HepG2 (cell line): ENCODE results near the gene MTRF1. TPM values are rescaled to one million over a fixed set of nuclear protein-coding genes. Genes with fewer than 3 reads are reported as not detected.

Source experiments
- BHLHE40 ChIP-seq: IDR thresholded peaks from 2 replicates; pipeline ENCODE4 v1.6.1; 2011; ENCODE audit warnings: low read length, improper control_type of control experiment
- CBX1 ChIP-seq: IDR thresholded peaks from one replicate; pipeline ENCODE4 v1.6.1; 2016; ENCODE audit warnings: antibody characterized with exemption, low read depth
- DNMT3B ChIP-seq: conservative IDR thresholded peaks from 2 replicates; pipeline ENCODE4 v1.6.1; 2016; ENCODE audit warnings: missing biosample characterization, control low read depth
- EZH2 ChIP-seq: conservative IDR thresholded peaks from 2 replicates; pipeline ENCODE4 v1.6.1; 2012; ENCODE audit warnings: mild to moderate bottlenecking, low read depth, low read length, moderate library complexity
- HCFC1 ChIP-seq: fragments of 150-350 bp; IDR thresholded peaks from 2 replicates; pipeline ENCODE4 v1.6.1; 2014; ENCODE audit warnings: low read depth, low read length
- HINFP ChIP-seq: sonication (generic); formaldehyde crosslinking; IDR thresholded peaks from 2 replicates; pipeline ENCODE4 v1.4.0; 2020; ENCODE audit warnings: low read depth, mild to moderate bottlenecking, missing genetic modification reagents
- HNRNPK ChIP-seq: fragments of 200-400 bp; formaldehyde crosslinking; IDR thresholded peaks from 2 replicates; pipeline ENCODE4 v1.6.1; 2018; ENCODE audit warnings: low read length, low read depth, moderate library complexity, mild to moderate bottlenecking; ENCODE audit not compliant: poor library complexity, severe bottlenecking
- NCOA2 ChIP-seq: sonication (generic); formaldehyde crosslinking; IDR thresholded peaks from 2 replicates; pipeline ENCODE4 v1.8.0; 2022; ENCODE audit warnings: inconsistent platforms
- NCOR1 ChIP-seq: fragments of 200-600 bp; sonication (generic); IDR thresholded peaks from 2 replicates; pipeline ENCODE4 v1.7.0; 2017; ENCODE audit warnings: antibody characterized with exemption, low read length, borderline replicate concordance
- PHF21A ChIP-seq: sonication (generic); formaldehyde crosslinking; IDR thresholded peaks from 2 replicates; pipeline ENCODE4 v1.5.0; 2020; ENCODE audit warnings: mild to moderate bottlenecking, missing genetic modification reagents
- POLR2A ChIP-seq, 2 experiments: IDR thresholded peaks; 2 replicates each; pipeline ENCODE4 v1.6.1; 2011; ENCODE audit warnings: low read depth in 2 of 2, low read length in 2 of 2, mild to moderate bottlenecking in 1 of 2, moderate library complexity in 1 of 2; ENCODE audit not compliant: insufficient read depth in 1 of 2
- SNRNP70 ChIP-seq: fragments of 200-400 bp; formaldehyde crosslinking; IDR thresholded peaks from 2 replicates; pipeline ENCODE4 v1.6.1; 2017; ENCODE audit warnings: mild to moderate bottlenecking, low read depth, low read length, moderate library complexity
- SYNCRIP ChIP-seq: fragments of 200-400 bp; formaldehyde crosslinking; IDR thresholded peaks from 2 replicates; pipeline ENCODE4 v1.6.1; 2018; ENCODE audit warnings: mild to moderate bottlenecking, low read depth, low read length; ENCODE audit not compliant: insufficient read depth
- YEATS2 ChIP-seq: sonication (generic); formaldehyde crosslinking; IDR thresholded peaks from 2 replicates; pipeline ENCODE4 v1.4.0; 2020; ENCODE audit warnings: missing genetic modification reagents, borderline replicate concordance
- ZBTB38 ChIP-seq: sonication (generic); formaldehyde crosslinking; IDR thresholded peaks from 2 replicates; pipeline ENCODE4 v1.5.1; 2020; ENCODE audit warnings: mild to moderate bottlenecking, missing genetic modification reagents
- ZFP62 ChIP-seq: sonication (generic); formaldehyde crosslinking; IDR thresholded peaks from 2 replicates; pipeline ENCODE4 v1.4.0; 2020; ENCODE audit warnings: missing genetic modification reagents
- ZNF17 ChIP-seq: sonication (generic); formaldehyde crosslinking; IDR thresholded peaks from 2 replicates; pipeline ENCODE4 v1.5.0; 2020; ENCODE audit warnings: mild to moderate bottlenecking, missing genetic modification reagents
- ZNF337 ChIP-seq: sonication (generic); formaldehyde crosslinking; IDR thresholded peaks from 2 replicates; pipeline ENCODE4 v1.5.1; 2020; ENCODE audit warnings: missing genetic modification reagents, low read depth, mild to moderate bottlenecking, borderline replicate concordance
- ZNF354B ChIP-seq: sonication (generic); formaldehyde crosslinking; IDR thresholded peaks from 2 replicates; pipeline ENCODE4 v1.8.0; 2022; ENCODE audit warnings: mild to moderate bottlenecking, missing genetic modification reagents
- ZNF546 ChIP-seq: sonication (generic); formaldehyde crosslinking; conservative IDR thresholded peaks from 2 replicates; pipeline ENCODE4 v1.8.1; 2023; ENCODE audit warnings: mild to moderate bottlenecking, missing genetic modification reagents
- ZNF557 ChIP-seq: sonication (generic); formaldehyde crosslinking; IDR thresholded peaks from 2 replicates; pipeline ENCODE4 v1.4.0; 2020; ENCODE audit warnings: missing genetic modification reagents
- ZNF598 ChIP-seq: sonication (generic); formaldehyde crosslinking; IDR thresholded peaks from 2 replicates; pipeline ENCODE4 v1.5.1; 2020; ENCODE audit warnings: mild to moderate bottlenecking, missing genetic modification reagents, borderline replicate concordance
- ZNF652 ChIP-seq: IDR thresholded peaks from 2 replicates; pipeline ENCODE4 v1.6.1; 2016; ENCODE audit warnings: low read depth, borderline replicate concordance
- ZNF703 ChIP-seq: sonication (generic); formaldehyde crosslinking; IDR thresholded peaks from 2 replicates; pipeline ENCODE4 v1.5.1; 2020; ENCODE audit warnings: missing genetic modification reagents, mild to moderate bottlenecking, moderate library complexity, borderline replicate concordance
- ZZZ3 ChIP-seq: sonication (generic); formaldehyde crosslinking; IDR thresholded peaks from 2 replicates; pipeline ENCODE4 v1.4.0; 2020; ENCODE audit warnings: missing genetic modification reagents, mild to moderate bottlenecking, borderline replicate concordance
- polyA plus RNA-seq, 8 experiments: library from polyadenylated mRNA; depleted of rRNA in 3 of 8; stranded (reverse) in 7 of 8; unstranded in 1 of 8; fragments of >200 nt; fragmentation: Illumina TruSeq in 4 of 8; extraction: Trizol in 4 of 8; gene quantifications; 2 replicates each; pipeline versions ENCODE4 v1.2.1 to v1.2.3, GENCODE V29; 2011 to 2016; ENCODE audit warnings: low read depth in 4 of 8, missing spikeins in 1 of 8, mixed read lengths in 1 of 8; ENCODE audit not compliant: insufficient read depth in 1 of 8
- total RNA-seq, 5 experiments: library from RNA; depleted of rRNA; stranded (reverse); fragments of >200 nt; fragmentation: Illumina TruSeq; extraction: Trizol; gene quantifications; 2 replicates each; pipeline ENCODE4 v1.2.3, GENCODE V29; 2016; ENCODE audit warnings: low read depth in 1 of 5
- TF ChIP-seq, protein P1 (sequence below): sonication (generic); formaldehyde crosslinking; conservative IDR thresholded peaks from 2 replicates; pipeline ENCODE4 v1.4.0; 2020; ENCODE audit warnings: missing genetic modification reagents
- TF ChIP-seq, protein P2 (sequence below): sonication (generic); formaldehyde crosslinking; IDR thresholded peaks from 2 replicates; pipeline ENCODE4 v1.8.0; 2022; ENCODE audit warnings: mild to moderate bottlenecking, missing genetic modification reagents; ENCODE audit not compliant: insufficient replicate concordance

The MTRF1 gene
- total and polyA plus RNA-seq, 2 of the 13 experiments (the other 11 are each of a cell fraction or from before 2014, with no cell fraction given), result 21.6 to 27.2 TPM

GRCh38 chr13:41193919-41194824 lies 69.2 kb downstream of the MTRF1 start, which contains the start of gene KBTBD7 (continued):
- no peak for TF ChIP-seq ZNF703
- no peak for TF ChIP-seq NCOR1
- 0 out of 2 replicates have a peak, but pooled peaks have one; percentile 32 for TF ChIP-seq NCOA2 (CRISPR knock-in tag)
- TF ChIP-seq POLR2A (IDR thresholded peaks at IDR 0.05; ENCODE audit: insufficient read depth in 1 of 2, low read depth in 2 of 2, low read length in 2 of 2), result peak; percentile 79 to 92
- peak; percentile 96 for TF ChIP-seq ZFP62 (CRISPR knock-in tag)
- no peak for TF ChIP-seq DNMT3B (CRISPR knock-in tag)
- TF ChIP-seq, protein P1, sequence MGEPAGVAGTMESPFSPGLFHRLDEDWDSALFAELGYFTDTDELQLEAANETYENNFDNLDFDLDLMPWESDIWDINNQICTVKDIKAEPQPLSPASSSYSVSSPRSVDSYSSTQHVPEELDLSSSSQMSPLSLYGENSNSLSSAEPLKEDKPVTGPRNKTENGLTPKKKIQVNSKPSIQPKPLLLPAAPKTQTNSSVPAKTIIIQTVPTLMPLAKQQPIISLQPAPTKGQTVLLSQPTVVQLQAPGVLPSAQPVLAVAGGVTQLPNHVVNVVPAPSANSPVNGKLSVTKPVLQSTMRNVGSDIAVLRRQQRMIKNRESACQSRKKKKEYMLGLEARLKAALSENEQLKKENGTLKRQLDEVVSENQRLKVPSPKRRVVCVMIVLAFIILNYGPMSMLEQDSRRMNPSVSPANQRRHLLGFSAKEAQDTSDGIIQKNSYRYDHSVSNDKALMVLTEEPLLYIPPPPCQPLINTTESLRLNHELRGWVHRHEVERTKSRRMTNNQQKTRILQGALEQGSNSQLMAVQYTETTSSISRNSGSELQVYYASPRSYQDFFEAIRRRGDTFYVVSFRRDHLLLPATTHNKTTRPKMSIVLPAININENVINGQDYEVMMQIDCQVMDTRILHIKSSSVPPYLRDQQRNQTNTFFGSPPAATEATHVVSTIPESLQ, result no peak
- no peak for TF ChIP-seq ZNF337
- TF ChIP-seq ZNF546 (CRISPR knock-in tag), result no peak
- TF ChIP-seq ZNF354B (CRISPR knock-in tag), result no peak
- TF ChIP-seq ZNF557, result no peak
- TF ChIP-seq HCFC1, result peak; percentile 98
- no peak for TF ChIP-seq SNRNP70
- TF ChIP-seq PHF21A (CRISPR knock-in tag), result peak; percentile 62; the same call in 1 of the 2 replicates
- no peak for TF ChIP-seq EZH2
- no peak for TF ChIP-seq HNRNPK
- peak; percentile 100 for TF ChIP-seq ZBTB38 (CRISPR knock-in tag)
- TF ChIP-seq ZNF17 (CRISPR knock-in tag), result no peak
- TF ChIP-seq CBX1, result no peak
- no peak for TF ChIP-seq ZNF598 (CRISPR knock-in tag)
- peak; percentile 83; the same call in 1 of the 2 replicates for TF ChIP-seq ZZZ3 (CRISPR knock-in tag)
- no peak for TF ChIP-seq SYNCRIP
- peak; percentile 90 for TF ChIP-seq YEATS2
- TF ChIP-seq, protein P2, sequence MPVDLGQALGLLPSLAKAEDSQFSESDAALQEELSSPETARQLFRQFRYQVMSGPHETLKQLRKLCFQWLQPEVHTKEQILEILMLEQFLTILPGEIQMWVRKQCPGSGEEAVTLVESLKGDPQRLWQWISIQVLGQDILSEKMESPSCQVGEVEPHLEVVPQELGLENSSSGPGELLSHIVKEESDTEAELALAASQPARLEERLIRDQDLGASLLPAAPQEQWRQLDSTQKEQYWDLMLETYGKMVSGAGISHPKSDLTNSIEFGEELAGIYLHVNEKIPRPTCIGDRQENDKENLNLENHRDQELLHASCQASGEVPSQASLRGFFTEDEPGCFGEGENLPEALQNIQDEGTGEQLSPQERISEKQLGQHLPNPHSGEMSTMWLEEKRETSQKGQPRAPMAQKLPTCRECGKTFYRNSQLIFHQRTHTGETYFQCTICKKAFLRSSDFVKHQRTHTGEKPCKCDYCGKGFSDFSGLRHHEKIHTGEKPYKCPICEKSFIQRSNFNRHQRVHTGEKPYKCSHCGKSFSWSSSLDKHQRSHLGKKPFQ (CRISPR knock-in tag), result peak; percentile 75
- TF ChIP-seq BHLHE40, result peak; percentile 62
- no peak for TF ChIP-seq ZNF652
- no peak for TF ChIP-seq HINFP (CRISPR knock-in tag)
